MG63 (cell line): ENCODE data around the gene LGMN. TPM values are rescaled to one million over a fixed set of nuclear protein-coding genes. Genes with fewer than 3 reads are reported as not detected.
"Not testable (repeated sequence)": the region's sequence is repeated elsewhere in the genome, so short reads cannot be mapped to it uniquely, and the experiment has no call there.

Source experiments
- DNase-seq: peaks from one replicate; pipeline ENCODE4 v3.0.0-alpha.2; 2020
- H3K27me3 ChIP-seq: fragments of 250-450 bp; sonication (Bioruptor Pico); 2 replicates; pipeline ENCODE4 v1.5.1; 2020; ENCODE audit warnings: mild to moderate bottlenecking, moderate library complexity
- H3K36me3 ChIP-seq: fragments of 250-450 bp; sonication (Bioruptor Pico); 2 replicates; pipeline ENCODE4 v1.5.1; 2020; ENCODE audit warnings: mild to moderate bottlenecking, moderate library complexity
- H3K4me3 ChIP-seq: fragments of 250-450 bp; sonication (Bioruptor Pico); 2 replicates; pipeline ENCODE4 v1.5.1; 2020; ENCODE audit warnings: mild to moderate bottlenecking, moderate library complexity
- H3K9me3 ChIP-seq: fragments of 250-450 bp; sonication (Bioruptor Pico); 2 replicates; pipeline ENCODE4 v1.5.1; 2020; ENCODE audit warnings: mild to moderate bottlenecking, moderate library complexity
- total RNA-seq: library from RNA; depleted of rRNA; stranded (reverse); fragments of >200 nt; shearing (Covaris generic); gene quantifications from 2 replicates; pipeline ENCODE4 v1.2.3, GENCODE V29; 2014; ENCODE audit warnings: low replicate concordance

The LGMN gene
- total RNA-seq, 1 experiment from 2014 or later: 41.9 TPM

- Histone ChIP-seq H3K9me3 (no peaks in the 10 kb centered on the region), H3K27me3 (no peaks in the 10 kb centered on the region), H3K4me3 (no peak overlapping the region), H3K36me3 (no peaks in the 10 kb centered on the region)
- DNase-seq: peak; percentile 32
These were observed 55.6 kb downstream of the LGMN start for GRCh38 chr14:92692822-92693226.

DNA sequence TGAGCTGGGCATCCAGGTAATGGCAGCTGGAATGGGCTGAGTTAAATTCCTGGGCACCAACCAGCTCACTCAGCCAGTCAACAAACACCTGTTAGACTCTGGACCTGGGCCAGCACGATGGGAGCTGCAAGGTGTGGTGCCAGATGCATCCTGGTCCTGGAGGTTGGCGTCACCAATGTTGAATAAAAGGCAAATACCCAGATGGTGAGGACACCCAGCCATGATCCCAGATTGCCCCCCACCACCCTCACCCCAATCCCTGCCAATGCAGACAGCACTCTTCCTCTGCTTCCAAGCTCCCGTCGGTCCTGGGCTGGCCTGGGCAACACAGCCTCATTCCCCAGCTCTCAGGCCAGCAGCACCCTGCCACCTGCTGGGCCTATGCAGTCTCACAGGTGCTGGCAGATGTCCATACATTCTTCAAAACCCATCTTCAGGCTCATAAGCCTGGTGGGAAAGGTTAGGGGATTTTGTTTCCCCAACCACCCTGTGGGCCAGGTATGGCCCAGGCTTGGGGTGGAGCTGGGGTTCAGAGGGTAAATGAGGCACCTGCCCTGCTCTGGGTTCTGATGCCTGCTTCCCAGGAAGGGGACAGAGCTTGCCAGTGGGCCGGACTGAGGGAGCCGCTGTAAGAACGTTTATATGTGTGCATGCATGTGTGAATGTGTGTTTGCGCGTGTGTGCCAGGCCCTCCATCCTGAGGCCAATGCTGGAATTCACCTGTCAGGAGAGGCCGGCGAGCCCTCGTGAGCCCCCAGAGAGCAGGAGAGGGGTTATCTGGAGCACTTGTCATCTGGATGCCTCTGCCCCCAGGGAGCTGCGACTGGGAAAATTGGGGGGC, 58.0 kb downstream of the LGMN start:
- DNase-seq: peak; percentile 23
- H3K36me3 ChIP-seq: no peaks in the 10 kb centered on the region
- H3K4me3 ChIP-seq: no peak overlapping the region
- H3K27me3 ChIP-seq: no peaks in the 10 kb centered on the region
- H3K9me3 ChIP-seq: no peaks in the 10 kb centered on the region

- Histone ChIP-seq H3K27me3 (no peaks in the 10 kb centered on the region), H3K9me3 (no peaks in the 10 kb centered on the region), H3K36me3 (no peaks in the 10 kb centered on the region), H3K4me3 (no peak overlapping the region)
- DNase-seq: no peak
These were observed 59.7 kb downstream of the LGMN start for GRCh38 chr14:92688434-92689375.

DNA sequence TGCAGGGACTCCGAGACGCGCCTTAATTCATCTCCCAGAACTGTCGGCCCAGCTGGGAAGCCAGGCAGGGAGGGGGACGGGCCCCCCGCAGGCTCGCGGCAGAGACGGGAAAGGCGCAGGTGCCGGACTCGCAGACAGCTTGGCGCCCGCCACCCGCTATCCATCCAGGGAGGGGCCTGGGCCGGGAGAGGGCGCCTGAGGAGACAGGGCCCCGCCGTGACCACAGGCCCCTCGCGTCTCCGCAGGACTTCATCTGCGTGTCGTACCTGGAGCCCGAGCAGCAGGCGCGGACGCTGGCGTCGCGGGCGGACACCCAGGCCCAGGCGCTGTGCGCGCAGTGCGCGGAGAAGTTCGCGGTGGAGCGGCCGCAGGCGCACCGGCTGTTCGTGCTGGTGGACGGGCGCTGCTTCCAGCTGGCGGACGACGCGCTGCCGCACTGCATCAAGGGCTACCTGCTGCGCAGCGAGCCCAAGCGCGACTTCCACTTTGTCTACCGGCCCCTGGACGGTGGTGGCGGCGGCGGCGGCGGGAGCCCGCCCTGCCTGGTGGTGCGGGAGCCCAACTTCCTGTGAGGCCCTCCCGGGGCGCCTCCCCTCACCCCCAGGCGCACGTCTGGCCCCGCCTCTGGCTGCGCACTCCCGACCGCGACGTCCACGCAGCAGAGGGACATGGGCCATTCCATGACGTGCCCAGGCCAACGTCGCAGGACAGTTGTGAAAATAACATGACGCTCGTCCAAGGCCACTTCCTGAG, 60.6 kb downstream of the LGMN start:
- Histone ChIP-seq H3K9me3 (no peaks in the 10 kb centered on the region), H3K27me3 (no peaks in the 10 kb centered on the region), H3K4me3 (no peak overlapping the region), H3K36me3 (no peaks in the 10 kb centered on the region)
- DNase-seq: no peak

DNA sequence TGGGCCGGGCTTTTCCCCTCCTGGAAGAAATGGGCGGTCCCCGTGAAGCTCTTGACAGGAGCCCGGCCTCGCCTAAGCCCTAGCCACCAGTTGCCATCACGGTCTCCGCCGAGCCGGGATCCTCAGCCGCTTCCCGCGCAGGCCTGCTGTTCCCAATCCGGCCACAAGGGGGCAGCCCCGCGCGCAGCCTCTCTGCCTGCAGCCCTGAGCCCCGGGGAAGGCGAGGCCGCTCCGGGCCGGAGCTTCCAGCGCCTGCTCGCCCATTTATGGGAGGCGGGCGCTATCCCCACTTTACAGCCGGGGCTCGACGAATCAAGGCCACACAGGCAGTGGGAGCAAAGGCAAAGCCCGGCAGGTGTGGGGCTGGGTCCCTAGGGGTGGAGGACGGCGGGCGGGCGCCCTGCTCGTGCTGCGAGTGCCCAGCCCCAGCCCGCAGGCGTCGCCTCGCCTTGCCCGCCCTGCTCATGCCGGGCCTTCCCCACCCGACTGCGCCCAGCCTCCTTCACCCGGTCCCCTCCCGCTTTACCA, 61.5 kb downstream of the LGMN start:
- Histone ChIP-seq H3K9me3 (no peaks in the 10 kb centered on the region), H3K36me3 (no peaks in the 10 kb centered on the region), H3K27me3 (no peaks in the 10 kb centered on the region), H3K4me3 (no peak overlapping the region)
- peak; percentile 58 for DNase-seq

- H3K27me3 ChIP-seq: no peaks in the 10 kb centered on the region
- no peaks in the 10 kb centered on the region for H3K36me3 ChIP-seq
- no peaks in the 10 kb centered on the region for H3K9me3 ChIP-seq
- no peak overlapping the region for H3K4me3 ChIP-seq
- DNase-seq: no peak
These were observed 62.0 kb downstream of the LGMN start for GRCh38 chr14:92686411-92686899.

- Histone ChIP-seq H3K36me3 (no peaks in the 10 kb centered on the region), H3K9me3 (no peaks in the 10 kb centered on the region), H3K27me3 (no peaks in the 10 kb centered on the region), H3K4me3 (no peak overlapping the region)
- DNase-seq: no peak
These were observed 62.6 kb downstream of the LGMN start for GRCh38 chr14:92685784-92686355.

DNA sequence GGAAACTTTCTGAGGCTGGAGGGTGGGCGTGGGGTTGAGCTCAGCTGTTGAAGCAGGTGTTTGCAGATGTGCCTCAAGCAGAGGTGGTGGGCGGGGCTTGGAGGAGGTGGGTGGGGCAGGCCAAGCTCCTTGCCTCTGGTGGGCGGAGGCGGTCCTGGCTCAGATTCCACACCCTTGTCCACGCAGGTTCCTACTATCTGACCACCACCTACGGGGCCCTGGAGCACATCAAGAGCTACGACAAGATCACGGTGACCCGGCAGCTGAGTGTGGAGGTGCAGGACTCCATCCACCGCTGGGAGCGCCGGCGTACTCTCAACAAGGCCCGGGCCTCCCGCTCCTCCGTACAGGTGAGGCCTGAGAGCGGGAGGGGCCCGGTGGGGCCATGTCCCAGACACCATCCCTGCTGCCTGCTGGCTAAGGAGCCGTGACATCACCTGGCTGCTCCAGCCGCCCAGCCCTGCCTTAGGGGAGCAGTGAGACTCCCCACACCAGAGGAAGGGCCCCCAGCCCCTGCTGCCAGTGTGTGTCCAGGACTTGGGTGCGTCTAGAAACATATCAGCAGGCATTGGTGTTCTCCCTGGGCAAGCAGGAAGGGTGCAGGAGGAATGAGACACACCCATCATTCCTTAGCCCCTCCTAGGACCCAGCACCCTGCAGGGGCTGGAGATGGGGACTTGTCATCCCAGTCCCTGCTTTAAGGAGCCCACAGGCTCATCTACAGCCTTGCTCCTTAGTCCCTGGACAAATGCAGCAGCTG, 63.4 kb downstream of the LGMN start:
- no peak for DNase-seq
- H3K27me3 ChIP-seq: no peaks in the 10 kb centered on the region

DNA sequence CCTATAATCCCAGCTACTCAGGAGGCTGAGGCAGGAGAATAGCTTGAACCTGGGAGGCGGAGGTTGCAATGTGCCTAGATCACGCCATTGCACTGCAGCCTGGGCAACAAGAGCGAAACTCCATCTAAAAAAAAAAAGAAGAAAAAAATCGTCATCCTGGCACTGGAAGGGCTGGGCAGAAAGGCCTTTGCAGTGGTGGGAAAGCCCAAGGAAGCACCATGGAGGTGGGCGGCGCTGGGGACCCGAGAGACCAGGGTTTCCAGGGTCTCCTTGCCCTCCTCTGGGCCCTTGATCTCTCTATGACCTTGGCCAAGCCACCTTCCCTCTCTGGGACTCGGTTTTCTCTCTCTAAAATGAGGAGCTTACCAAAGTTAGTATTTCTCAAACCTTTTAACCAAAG, 65.4 kb downstream of the LGMN start:
- no peak for DNase-seq
- no peaks in the 10 kb centered on the region for H3K9me3 ChIP-seq
- no peaks in the 10 kb centered on the region for H3K36me3 ChIP-seq
- H3K27me3 ChIP-seq: no peaks in the 10 kb centered on the region
- H3K4me3 ChIP-seq: no peak overlapping the region

More for the DNA sequence above, 63.4 kb downstream of the LGMN start:
- Histone ChIP-seq H3K36me3 (no peaks in the 10 kb centered on the region), H3K9me3 (no peaks in the 10 kb centered on the region), H3K4me3 (no peak overlapping the region)

GRCh38 chr14:92680781-92681650, 67.4 kb downstream of the LGMN start:
- Histone ChIP-seq H3K36me3 (no peaks in the 10 kb centered on the region), H3K9me3 (no peaks in the 10 kb centered on the region), H3K4me3 (no peak overlapping the region), H3K27me3 (no peaks in the 10 kb centered on the region)
- DNase-seq: peak; percentile 59

- H3K36me3 ChIP-seq, DNase-seq, H3K27me3 ChIP-seq, H3K4me3 ChIP-seq, H3K9me3 ChIP-seq: not testable (repeated sequence)
These were observed 68.1 kb downstream of the LGMN start for GRCh38 chr14:92680330-92680729.

- H3K36me3 ChIP-seq: no peaks in the 10 kb centered on the region
- no peaks in the 10 kb centered on the region for H3K27me3 ChIP-seq
- DNase-seq: no peak
- H3K4me3 ChIP-seq: no peak overlapping the region
- no peaks in the 10 kb centered on the region for H3K9me3 ChIP-seq
These were observed 69.2 kb downstream of the LGMN start for GRCh38 chr14:92679246-92679645.

DNA sequence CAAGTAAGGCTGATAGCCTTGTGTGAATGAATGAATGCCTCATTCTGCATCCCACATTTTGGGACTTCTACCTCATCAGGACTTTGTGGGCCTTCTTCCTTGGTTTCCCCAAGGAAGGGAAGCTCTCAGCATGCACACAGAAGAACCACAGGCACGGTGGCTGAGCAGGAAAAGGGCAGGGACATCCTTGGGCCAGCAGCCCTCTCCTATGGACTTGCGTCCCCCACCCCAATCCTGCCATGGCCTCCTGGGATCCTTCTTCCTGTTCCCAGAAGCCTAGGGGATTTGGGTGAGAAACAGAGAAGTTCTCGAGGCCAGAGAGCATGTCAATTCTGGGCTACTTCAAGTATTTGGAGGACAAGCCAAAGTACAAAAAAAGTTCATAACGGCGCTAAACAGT, 69.7 kb downstream of the LGMN start:
- no peaks in the 10 kb centered on the region for H3K27me3 ChIP-seq
- DNase-seq: no peak
- no peaks in the 10 kb centered on the region for H3K36me3 ChIP-seq
- H3K9me3 ChIP-seq: no peaks in the 10 kb centered on the region
- no peak overlapping the region for H3K4me3 ChIP-seq

DNA sequence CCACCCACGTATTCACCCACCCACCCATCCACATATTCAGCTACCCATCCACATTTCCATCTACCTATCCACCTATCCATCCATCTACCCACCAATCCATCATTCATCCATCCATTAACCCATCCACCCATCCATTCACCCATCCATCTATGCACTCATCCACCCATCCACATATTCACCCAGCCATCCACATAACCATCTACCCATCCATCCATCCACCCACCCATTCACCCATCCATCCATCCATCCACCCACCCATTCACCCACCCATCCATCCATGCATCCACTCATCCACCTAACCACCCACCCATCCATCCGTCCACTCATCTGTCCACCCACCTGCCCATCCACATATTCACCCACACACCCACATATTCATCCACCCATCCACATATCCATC, 70.5 kb downstream of the LGMN start:
- DNase-seq: no peak
- Histone ChIP-seq H3K9me3 (no peaks in the 10 kb centered on the region), H3K36me3 (no peaks in the 10 kb centered on the region), H3K27me3 (no peaks in the 10 kb centered on the region), H3K4me3 (no peak overlapping the region)
